ENCODE data around the gene PBX4. TPM values are rescaled to one million over a fixed set of nuclear protein-coding genes. Genes with fewer than 3 reads are reported as not detected.

PBX4 gene
- total RNA-seq, 1 experiment from 2014 or later, result 8.3 TPM

- H3K9me3 ChIP-seq (ENCODE audit: control insufficient read depth, insufficient read depth, low read depth, low read length), result no peaks in the 10 kb centered on the region
- ATAC-seq, result no peak
- ChIA-PET POLR2A (no interaction called here), CTCF (no interaction called here)
- H3K4me1 ChIP-seq (ENCODE audit: control insufficient read depth, insufficient read depth, low read length), result no peaks in the 10 kb centered on the region
- H3K27ac ChIP-seq (ENCODE audit: low read length), result no peak overlapping the region
- intact Hi-C loops (cut with micrococcal nuclease; ENCODE audit: unreplicated experiment) (no loop called here), in situ Hi-C loops (cut with HindIII; ENCODE audit: low pct_unique_long_range_greater_than_20kb, low sequenced_read_pairs) (no loop called here)
- DNase-seq (ENCODE audit: low read depth, low spot score), result no peak
- H3K4me3 ChIP-seq (ENCODE audit: low read depth in 2 of 2, low read length in 2 of 2), result no peak overlapping the region
- no peaks in the 10 kb centered on the region for H3K36me3 ChIP-seq (ENCODE audit: control insufficient read depth, insufficient read depth, low read length)
- no peaks in the 10 kb centered on the region for H3K27me3 ChIP-seq (ENCODE audit: control insufficient read depth, insufficient read depth, low read length)
- TF ChIP-seq, protein P1, sequence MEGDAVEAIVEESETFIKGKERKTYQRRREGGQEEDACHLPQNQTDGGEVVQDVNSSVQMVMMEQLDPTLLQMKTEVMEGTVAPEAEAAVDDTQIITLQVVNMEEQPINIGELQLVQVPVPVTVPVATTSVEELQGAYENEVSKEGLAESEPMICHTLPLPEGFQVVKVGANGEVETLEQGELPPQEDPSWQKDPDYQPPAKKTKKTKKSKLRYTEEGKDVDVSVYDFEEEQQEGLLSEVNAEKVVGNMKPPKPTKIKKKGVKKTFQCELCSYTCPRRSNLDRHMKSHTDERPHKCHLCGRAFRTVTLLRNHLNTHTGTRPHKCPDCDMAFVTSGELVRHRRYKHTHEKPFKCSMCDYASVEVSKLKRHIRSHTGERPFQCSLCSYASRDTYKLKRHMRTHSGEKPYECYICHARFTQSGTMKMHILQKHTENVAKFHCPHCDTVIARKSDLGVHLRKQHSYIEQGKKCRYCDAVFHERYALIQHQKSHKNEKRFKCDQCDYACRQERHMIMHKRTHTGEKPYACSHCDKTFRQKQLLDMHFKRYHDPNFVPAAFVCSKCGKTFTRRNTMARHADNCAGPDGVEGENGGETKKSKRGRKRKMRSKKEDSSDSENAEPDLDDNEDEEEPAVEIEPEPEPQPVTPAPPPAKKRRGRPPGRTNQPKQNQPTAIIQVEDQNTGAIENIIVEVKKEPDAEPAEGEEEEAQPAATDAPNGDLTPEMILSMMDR (IDR thresholded peaks at IDR 0.05), result no peak
- TF ChIP-seq SIN3A (IDR thresholded peaks at IDR 0.05; ENCODE audit: borderline replicate concordance, insufficient read depth, low read depth, low read length) (no peak), TCF7L2 (IDR thresholded peaks at IDR 0.05; ENCODE audit: low read depth, low read length) (no peak), POLR2AphosphoS5 (IDR thresholded peaks at IDR 0.05; ENCODE audit: low read depth, low read length) (no peak)
- TF ChIP-seq, protein P2, sequence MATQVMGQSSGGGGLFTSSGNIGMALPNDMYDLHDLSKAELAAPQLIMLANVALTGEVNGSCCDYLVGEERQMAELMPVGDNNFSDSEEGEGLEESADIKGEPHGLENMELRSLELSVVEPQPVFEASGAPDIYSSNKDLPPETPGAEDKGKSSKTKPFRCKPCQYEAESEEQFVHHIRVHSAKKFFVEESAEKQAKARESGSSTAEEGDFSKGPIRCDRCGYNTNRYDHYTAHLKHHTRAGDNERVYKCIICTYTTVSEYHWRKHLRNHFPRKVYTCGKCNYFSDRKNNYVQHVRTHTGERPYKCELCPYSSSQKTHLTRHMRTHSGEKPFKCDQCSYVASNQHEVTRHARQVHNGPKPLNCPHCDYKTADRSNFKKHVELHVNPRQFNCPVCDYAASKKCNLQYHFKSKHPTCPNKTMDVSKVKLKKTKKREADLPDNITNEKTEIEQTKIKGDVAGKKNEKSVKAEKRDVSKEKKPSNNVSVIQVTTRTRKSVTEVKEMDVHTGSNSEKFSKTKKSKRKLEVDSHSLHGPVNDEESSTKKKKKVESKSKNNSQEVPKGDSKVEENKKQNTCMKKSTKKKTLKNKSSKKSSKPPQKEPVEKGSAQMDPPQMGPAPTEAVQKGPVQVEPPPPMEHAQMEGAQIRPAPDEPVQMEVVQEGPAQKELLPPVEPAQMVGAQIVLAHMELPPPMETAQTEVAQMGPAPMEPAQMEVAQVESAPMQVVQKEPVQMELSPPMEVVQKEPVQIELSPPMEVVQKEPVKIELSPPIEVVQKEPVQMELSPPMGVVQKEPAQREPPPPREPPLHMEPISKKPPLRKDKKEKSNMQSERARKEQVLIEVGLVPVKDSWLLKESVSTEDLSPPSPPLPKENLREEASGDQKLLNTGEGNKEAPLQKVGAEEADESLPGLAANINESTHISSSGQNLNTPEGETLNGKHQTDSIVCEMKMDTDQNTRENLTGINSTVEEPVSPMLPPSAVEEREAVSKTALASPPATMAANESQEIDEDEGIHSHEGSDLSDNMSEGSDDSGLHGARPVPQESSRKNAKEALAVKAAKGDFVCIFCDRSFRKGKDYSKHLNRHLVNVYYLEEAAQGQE (IDR thresholded peaks at IDR 0.05; ENCODE audit: insufficient read depth in 1 of 2, low read depth in 2 of 2, low read length in 1 of 2), result no peak
- BruUV-seq (replicated peaks), result no TSS peak
Measured at GRCh38 chr19:19559931-19560330, 58.6 kb downstream of the PBX4 start.

GRCh38 chr19:19558636-19559035, 59.9 kb downstream of the PBX4 start:
- DNase-seq (ENCODE audit: low read depth, low spot score) (no peak), ATAC-seq (no peak)
- Histone ChIP-seq H3K4me1 (ENCODE audit: control insufficient read depth, insufficient read depth, low read length) (no peaks in the 10 kb centered on the region), H3K9me3 (ENCODE audit: control insufficient read depth, insufficient read depth, low read depth, low read length) (no peaks in the 10 kb centered on the region), H3K27ac (ENCODE audit: low read length) (no peak overlapping the region), H3K4me3 (ENCODE audit: low read depth in 2 of 2, low read length in 2 of 2) (no peak overlapping the region), H3K27me3 (ENCODE audit: control insufficient read depth, insufficient read depth, low read length) (no peaks in the 10 kb centered on the region), H3K36me3 (ENCODE audit: control insufficient read depth, insufficient read depth, low read length) (no peaks in the 10 kb centered on the region)
- POLR2A ChIA-PET, result no interaction called here
- CTCF ChIA-PET, result no interaction called here
- TF ChIP-seq, protein P2 (IDR thresholded peaks at IDR 0.05; ENCODE audit: insufficient read depth in 1 of 2, low read depth in 2 of 2, low read length in 1 of 2), result no peak
- intact Hi-C loops (cut with micrococcal nuclease; ENCODE audit: unreplicated experiment), result no loop called here
- in situ Hi-C loops (cut with HindIII; ENCODE audit: low pct_unique_long_range_greater_than_20kb, low sequenced_read_pairs), result no loop called here
- no TSS peak for BruUV-seq (replicated peaks)

Data from Panc1 (cell line).